Measurements from ENCODE around the gene CNTNAP2. TPM values are rescaled to one million over a fixed set of nuclear protein-coding genes. Genes with fewer than 3 reads are reported as not detected.

CNTNAP2 gene
- total RNA-seq, 1 experiment from 2014 or later = 64.5 TPM

GRCh38 chr7:148395990-148396716 is 2279.6 kb downstream of the CNTNAP2 start:
- Mint-ChIP-seq H3K4me1 (peaks cover 80 to 85% of the 10 kb centered on the region in 2 experiments), H3K27ac (peak overlapping the region; percentile 51 to 88 (median 85)), H3K36me3 (ENCODE audit: insufficient read depth in 1 of 3, low read depth in 3 of 3) (peaks cover 5 to 9% (median 9%) of the 10 kb centered on the region in 3 experiments; a peak in 5 of 7 replicates), H3K9me3 (no peaks in the 10 kb centered on the region), H3K4me3 (peak overlapping the region; percentile 0; a peak in 1 of 5 replicates), H3K27me3 (ENCODE audit: low read depth) (no peaks in the 10 kb centered on the region)
- H3K79me2 ChIP-seq (ENCODE audit: insufficient read depth, low read length) = no peaks in the 10 kb centered on the region
- H3K9me3 ChIP-seq (ENCODE audit: control insufficient read depth, low read depth, low read length) = no peaks in the 10 kb centered on the region
- peak overlapping the region; percentile 49 for H3K27ac ChIP-seq (ENCODE audit: insufficient read length, low read depth, low read length)
- no peak overlapping the region for H2BK5ac ChIP-seq (ENCODE audit: insufficient read length, low read length)
- no peaks in the 10 kb centered on the region for H4K20me1 ChIP-seq (ENCODE audit: control insufficient read depth, insufficient read depth, insufficient read length)
- no peaks in the 10 kb centered on the region for H3K27me3 ChIP-seq (ENCODE audit: insufficient read depth, low read length)
- no peak overlapping the region for H2AK5ac ChIP-seq (ENCODE audit: insufficient read length, low read length)
- H3K4ac ChIP-seq (ENCODE audit: low read depth, low read length) = no peak overlapping the region
- H2AFZ ChIP-seq (ENCODE audit: low read length) = no peak overlapping the region
- H2BK20ac ChIP-seq (ENCODE audit: low read depth, low read length, poor library complexity, severe bottlenecking) = no peak overlapping the region
- H3K23ac ChIP-seq (ENCODE audit: insufficient read length, low read depth, low read length) = no peak overlapping the region
- no peak overlapping the region for H3K9ac ChIP-seq (ENCODE audit: extremely low read depth, insufficient read length, low read length)
- no peak overlapping the region for H2BK12ac ChIP-seq (ENCODE audit: insufficient read length, low read depth, low read length)
- H3K79me1 ChIP-seq (ENCODE audit: insufficient read depth, low read depth, low read length, poor library complexity, severe bottlenecking) = peaks cover 2% of the 10 kb centered on the region
- H2BK120ac ChIP-seq (ENCODE audit: low read depth, low read length, poor library complexity, severe bottlenecking) = no peak overlapping the region
- DNase-seq = no peak
- H3K4me2 ChIP-seq (ENCODE audit: insufficient read depth, insufficient read length, low read length) = no peak overlapping the region
- no peaks in the 10 kb centered on the region for H3K23me2 ChIP-seq (ENCODE audit: insufficient read length, low read depth, low read length, poor library complexity, severe bottlenecking)
- H3K4me1 ChIP-seq (ENCODE audit: insufficient read depth, low read length) = peaks cover 23% of the 10 kb centered on the region
- H3K56ac ChIP-seq (ENCODE audit: insufficient read length, low read depth, low read length) = no peak overlapping the region
- no peak overlapping the region for H2BK15ac ChIP-seq (ENCODE audit: low read depth, low read length)
- no peak overlapping the region for H4K91ac ChIP-seq (ENCODE audit: insufficient read length, low read depth, low read length)
- WGBS (ENCODE audit: extremely low coverage, insufficient read length, low lambda C conversion rate) = no CpG with 5 or more reads among the region's 12 CpGs
- H4K5ac ChIP-seq (ENCODE audit: insufficient read length, low read depth, low read length) = no peak overlapping the region
- H3K18ac ChIP-seq (ENCODE audit: insufficient read length, low read depth, low read length) = peak overlapping the region; percentile 44
- H3K14ac ChIP-seq (ENCODE audit: insufficient read depth, low read length) = no peak overlapping the region
- H3T11ph ChIP-seq (ENCODE audit: low read length) = no peak overlapping the region
- H4K8ac ChIP-seq (replicated peaks; ENCODE audit: insufficient read length, low read depth, low read length) = no peak overlapping the region
- no peak for TF ChIP-seq CTCF (conservative IDR thresholded peaks at IDR 0.05)
